ENCODE measurements around the gene HEG1.
A peak's percentile ranks its signal among the peaks of the same experiment; 100 is the strongest.
"Not testable (repeated sequence)": the region's sequence is repeated elsewhere in the genome, so short reads cannot be mapped to it uniquely, and the experiment has no call there.

The HEG1 gene, protein sequence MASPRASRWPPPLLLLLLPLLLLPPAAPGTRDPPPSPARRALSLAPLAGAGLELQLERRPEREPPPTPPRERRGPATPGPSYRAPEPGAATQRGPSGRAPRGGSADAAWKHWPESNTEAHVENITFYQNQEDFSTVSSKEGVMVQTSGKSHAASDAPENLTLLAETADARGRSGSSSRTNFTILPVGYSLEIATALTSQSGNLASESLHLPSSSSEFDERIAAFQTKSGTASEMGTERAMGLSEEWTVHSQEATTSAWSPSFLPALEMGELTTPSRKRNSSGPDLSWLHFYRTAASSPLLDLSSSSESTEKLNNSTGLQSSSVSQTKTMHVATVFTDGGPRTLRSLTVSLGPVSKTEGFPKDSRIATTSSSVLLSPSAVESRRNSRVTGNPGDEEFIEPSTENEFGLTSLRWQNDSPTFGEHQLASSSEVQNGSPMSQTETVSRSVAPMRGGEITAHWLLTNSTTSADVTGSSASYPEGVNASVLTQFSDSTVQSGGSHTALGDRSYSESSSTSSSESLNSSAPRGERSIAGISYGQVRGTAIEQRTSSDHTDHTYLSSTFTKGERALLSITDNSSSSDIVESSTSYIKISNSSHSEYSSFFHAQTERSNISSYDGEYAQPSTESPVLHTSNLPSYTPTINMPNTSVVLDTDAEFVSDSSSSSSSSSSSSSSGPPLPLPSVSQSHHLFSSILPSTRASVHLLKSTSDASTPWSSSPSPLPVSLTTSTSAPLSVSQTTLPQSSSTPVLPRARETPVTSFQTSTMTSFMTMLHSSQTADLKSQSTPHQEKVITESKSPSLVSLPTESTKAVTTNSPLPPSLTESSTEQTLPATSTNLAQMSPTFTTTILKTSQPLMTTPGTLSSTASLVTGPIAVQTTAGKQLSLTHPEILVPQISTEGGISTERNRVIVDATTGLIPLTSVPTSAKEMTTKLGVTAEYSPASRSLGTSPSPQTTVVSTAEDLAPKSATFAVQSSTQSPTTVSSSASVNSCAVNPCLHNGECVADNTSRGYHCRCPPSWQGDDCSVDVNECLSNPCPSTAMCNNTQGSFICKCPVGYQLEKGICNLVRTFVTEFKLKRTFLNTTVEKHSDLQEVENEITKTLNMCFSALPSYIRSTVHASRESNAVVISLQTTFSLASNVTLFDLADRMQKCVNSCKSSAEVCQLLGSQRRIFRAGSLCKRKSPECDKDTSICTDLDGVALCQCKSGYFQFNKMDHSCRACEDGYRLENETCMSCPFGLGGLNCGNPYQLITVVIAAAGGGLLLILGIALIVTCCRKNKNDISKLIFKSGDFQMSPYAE (N-terminal part only)

GRCh38 chr3:125055913-125056745, at the start of gene HEG1:
TSS of gene HEG1 (minus strand) at chr3:125055997. CDS start at chr3:125055890, 107 bp downstream.
- peak within 1 kb of the TSS; percentile 56 for H3K27ac ChIP-seq
- no peak for DNase-seq (ENCODE audit: low read depth, low spot score)

DNA sequence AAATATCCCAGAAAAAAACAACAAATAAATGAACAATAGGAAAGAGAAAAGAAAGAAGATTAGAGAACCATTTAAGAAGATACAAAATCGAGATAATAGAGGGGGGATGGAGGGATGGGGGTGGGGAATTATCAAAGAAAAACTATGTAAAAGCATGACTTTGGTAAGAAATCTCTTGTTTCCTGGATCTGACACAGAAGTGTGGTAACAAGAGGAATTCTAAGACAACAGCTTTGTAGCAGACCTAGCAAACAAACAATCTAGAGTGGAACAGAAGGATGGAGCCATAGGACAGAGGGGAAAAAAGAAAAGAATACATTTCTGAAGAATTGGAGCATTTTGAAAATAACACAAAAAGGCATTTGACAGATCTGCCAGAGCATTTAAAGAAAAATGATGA, 49.3 kb upstream of the HEG1 start:
- H3K27ac ChIP-seq = peak overlapping the region; percentile 32
- DNase-seq (ENCODE audit: low read depth, low spot score) = no peak

DNA sequence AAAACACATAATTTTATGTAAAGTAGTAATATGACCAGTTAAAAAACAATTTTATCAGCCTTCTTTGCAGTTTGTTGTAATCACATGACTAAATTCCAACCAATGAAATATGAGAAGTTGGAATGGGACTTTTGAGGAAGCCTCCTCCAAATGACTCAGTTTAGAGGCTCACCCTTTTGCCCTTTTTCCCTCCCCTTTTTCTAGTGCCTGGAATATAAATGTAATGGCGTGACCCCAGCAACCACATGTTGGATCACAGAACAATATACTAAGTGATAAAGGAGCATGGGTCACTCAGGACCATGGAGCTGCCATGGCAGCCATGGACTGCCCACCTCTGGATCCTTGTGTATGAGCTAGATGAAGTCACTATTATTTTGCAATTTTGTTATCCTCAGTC, 48.8 kb upstream of the HEG1 start:
- H3K27ac ChIP-seq = peak overlapping the region; percentile 32
- no peak for DNase-seq (ENCODE audit: low read depth, low spot score)

DNA sequence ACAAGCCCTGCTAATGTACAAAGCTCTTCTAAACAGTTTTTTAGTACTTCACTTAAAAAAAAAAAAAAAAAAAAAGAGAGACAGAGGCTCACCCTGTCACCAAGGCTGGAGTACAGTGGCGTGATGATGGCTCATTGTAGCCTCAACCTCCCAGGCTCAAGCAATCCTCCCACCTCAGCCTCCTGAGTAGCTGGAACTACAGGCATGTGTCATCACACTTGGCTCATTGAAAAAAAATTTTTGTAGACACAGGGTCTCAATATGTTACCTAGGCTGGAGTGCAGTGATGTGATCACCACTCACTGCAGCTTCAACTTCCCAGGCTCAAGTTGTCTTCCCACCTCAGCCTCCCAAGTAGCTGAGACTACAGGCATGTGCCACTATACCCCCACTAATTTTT, 47.6 kb upstream of the HEG1 start:
- DNase-seq (ENCODE audit: low read depth, low spot score) = no peak
- no peak overlapping the region for H3K27ac ChIP-seq

- no peak for DNase-seq (ENCODE audit: low read depth, low spot score)
Measured at GRCh38 chr3:125102470-125102869, 46.7 kb upstream of the HEG1 start.

DNA sequence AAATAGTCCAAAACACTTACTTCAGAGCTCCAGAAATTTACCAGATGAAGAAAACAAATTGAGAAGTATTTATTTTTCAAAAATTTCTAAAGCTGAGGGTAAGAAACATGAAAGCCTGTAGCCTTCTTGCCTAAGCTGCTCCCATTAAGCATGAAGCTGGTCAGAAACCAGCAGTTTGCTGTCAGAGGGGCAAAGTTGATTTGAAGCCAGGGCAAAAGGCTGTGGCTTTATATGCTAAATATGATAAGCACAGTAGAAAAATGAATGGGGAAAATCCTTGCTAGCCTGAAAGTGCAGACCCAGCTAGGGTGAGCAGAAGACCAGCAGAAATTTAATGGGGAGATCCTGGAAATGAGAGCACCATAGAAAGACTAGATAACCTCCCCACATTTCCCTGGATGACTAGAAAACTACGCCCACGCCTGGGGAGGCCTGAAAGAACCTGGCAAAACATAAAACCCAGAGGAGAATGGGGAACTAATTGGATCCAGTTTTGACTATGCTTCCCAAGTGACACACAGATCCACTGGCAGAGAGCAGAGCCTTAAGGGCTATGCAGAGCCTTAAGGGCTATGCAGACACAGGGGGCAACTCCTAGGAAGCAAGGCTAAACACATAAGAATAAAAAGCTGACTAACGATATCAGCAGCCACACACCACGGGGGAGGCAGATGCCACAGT, 43.0 kb upstream of the HEG1 start:
- no peak for DNase-seq (ENCODE audit: low read depth, low spot score)
- H3K27ac ChIP-seq = no peak overlapping the region

More at GRCh38 chr3:125102470-125102869, 46.7 kb upstream of the HEG1 start:
- no peak overlapping the region for H3K27ac ChIP-seq

GRCh38 chr3:125090649-125091048, 34.9 kb upstream of the HEG1 start:
- no peak for DNase-seq (ENCODE audit: low read depth, low spot score)
- no peak overlapping the region for H3K27ac ChIP-seq

GRCh38 chr3:125087768-125088391, 32.1 kb upstream of the HEG1 start:
- no peak overlapping the region for H3K27ac ChIP-seq
- no peak for DNase-seq (ENCODE audit: low read depth, low spot score)

DNA sequence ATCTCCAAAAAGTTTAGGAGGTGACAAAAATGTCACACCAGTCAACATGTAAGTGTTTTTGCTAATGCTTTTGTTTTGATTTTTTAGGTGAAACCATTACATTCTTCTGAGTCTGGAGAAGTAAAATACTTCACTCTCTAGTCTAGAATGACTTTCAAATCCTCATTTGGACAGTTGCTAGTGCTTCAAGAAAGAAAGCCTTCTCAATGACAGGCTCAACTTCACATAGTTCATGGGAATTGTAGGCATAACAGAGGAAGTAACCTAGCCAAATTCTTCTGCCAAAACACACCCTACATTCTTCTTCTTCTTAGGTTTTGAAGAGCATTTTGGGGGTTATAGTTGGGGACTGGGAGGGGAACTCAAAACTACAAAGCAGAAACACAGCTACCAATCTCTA, 29.4 kb upstream of the HEG1 start:
- no peak overlapping the region for H3K27ac ChIP-seq
- no peak for DNase-seq (ENCODE audit: low read depth, low spot score)

DNA sequence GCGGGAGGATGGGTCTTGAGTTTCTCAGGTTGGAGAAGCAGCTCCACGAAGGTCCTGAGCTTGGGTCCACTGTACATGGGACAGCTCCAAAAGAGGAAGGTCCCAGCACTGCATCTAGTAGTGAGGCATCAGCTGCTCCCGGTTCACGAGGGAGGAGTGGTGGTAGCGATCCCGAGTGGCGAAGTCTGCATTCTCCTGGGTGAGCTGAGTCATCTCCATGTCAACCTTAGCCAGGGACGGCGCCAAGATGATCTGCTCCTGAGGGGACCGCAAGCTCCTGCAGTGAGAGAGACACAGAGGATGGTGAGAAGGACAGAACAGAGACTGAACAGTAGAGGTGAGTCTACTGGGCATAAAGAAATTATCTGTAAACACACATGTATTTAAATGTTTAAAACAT, 28.0 kb upstream of the HEG1 start:
- H3K27ac ChIP-seq = no peak overlapping the region
- no peak for DNase-seq (ENCODE audit: low read depth, low spot score)

GRCh38 chr3:125082339-125082738, 26.5 kb upstream of the HEG1 start:
- not testable (repeated sequence) for H3K27ac ChIP-seq; DNase-seq (ENCODE audit: low read depth, low spot score)

- no peak for DNase-seq (ENCODE audit: low read depth, low spot score)
- H3K27ac ChIP-seq = no peak overlapping the region
Measured at GRCh38 chr3:125080077-125080476, 24.3 kb upstream of the HEG1 start.

- H3K27ac ChIP-seq = peak overlapping the region; percentile 43
- DNase-seq (ENCODE audit: low read depth, low spot score) = no peak
Measured at GRCh38 chr3:125079675-125080045, 23.9 kb upstream of the HEG1 start.

DNA sequence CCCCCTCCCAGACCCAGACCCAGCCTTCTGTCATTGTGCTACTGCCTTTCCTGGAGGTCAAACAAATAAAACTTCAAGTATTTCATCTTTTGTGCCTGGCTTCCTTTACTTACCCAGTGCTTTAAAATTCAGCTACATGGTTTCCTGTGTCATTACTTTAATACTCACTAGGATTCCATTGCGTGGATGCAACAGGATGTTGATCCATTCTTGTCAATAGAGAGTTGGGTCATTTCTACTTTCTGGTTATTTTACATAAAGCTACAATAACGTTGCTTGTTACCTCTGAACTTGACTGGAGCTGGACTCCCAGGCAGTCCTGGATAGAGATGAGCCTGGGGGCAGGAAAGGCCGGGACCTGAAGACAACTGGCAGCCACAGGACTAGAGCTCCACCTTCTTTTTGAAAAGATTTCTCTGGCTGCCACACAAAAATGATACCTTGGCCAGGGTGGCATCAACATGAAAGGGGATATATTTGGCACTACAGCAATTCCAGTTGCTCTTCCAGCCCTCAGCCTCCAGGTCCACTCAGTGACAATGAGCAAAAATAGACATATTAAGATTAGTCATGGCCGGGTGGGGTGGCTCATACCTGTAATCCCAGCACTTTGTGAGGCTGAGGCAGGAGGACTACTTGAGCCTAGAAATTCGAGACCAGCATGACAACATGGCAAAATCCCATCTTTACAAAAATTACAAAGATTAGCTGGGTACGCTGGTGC, 23.3 kb upstream of the HEG1 start:
- no peak for DNase-seq (ENCODE audit: low read depth, low spot score)
- peak overlapping the region; percentile 43 for H3K27ac ChIP-seq

GRCh38 chr3:125077864-125078263, 22.1 kb upstream of the HEG1 start:
- no peak for DNase-seq (ENCODE audit: low read depth, low spot score)

DNA sequence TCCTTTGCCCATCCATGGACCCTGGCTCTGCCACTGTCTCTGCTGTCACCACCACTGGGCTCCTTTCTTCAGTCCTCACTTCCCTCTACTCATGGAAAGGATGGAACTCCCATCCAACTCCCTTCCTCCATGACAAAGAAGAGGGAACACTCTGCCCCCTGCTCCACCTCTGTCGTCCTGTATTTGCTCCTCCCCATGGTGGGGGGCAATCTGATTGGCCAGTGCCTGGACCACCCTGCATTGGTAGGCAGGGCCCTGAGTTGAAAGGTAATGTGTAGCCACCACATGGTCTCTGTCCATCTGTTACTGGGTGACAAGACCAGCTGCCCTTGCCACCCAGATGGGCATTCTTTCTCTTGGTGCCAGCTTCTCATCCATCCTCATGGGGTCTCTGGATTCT, 20.7 kb upstream of the HEG1 start:
- no peak overlapping the region for H3K27ac ChIP-seq
- no peak for DNase-seq (ENCODE audit: low read depth, low spot score)

More at GRCh38 chr3:125077864-125078263, 22.1 kb upstream of the HEG1 start:
- no peak overlapping the region for H3K27ac ChIP-seq

- no peak for DNase-seq (ENCODE audit: low read depth, low spot score)
Measured at GRCh38 chr3:125075738-125076137, 19.9 kb upstream of the HEG1 start.

GRCh38 chr3:125073390-125073905, 17.7 kb upstream of the HEG1 start:
- no peak for DNase-seq (ENCODE audit: low read depth, low spot score)
- no peak overlapping the region for H3K27ac ChIP-seq

More at GRCh38 chr3:125075738-125076137, 19.9 kb upstream of the HEG1 start:
- H3K27ac ChIP-seq = no peak overlapping the region
